HUES6 (cell line): ENCODE results near the gene GPSM3.

ENCODE experiments used
- H3K27ac ChIP-seq: 2 replicates; pipeline ENCODE4 v1.7.0; 2013; ENCODE audit warnings: low read depth, mild to moderate bottlenecking, low read length, inconsistent platforms
- H3K27me3 ChIP-seq: 2 replicates; pipeline ENCODE4 v1.6.1; 2013; ENCODE audit warnings: low read length; ENCODE audit not compliant: control insufficient read depth, insufficient read depth
- H3K36me3 ChIP-seq: 2 replicates; pipeline ENCODE4 v1.6.1; 2013; ENCODE audit warnings: low read length; ENCODE audit not compliant: control insufficient read depth, insufficient read depth
- H3K4me1 ChIP-seq: 2 replicates; pipeline ENCODE4 v1.6.1; 2013; ENCODE audit warnings: low read length; ENCODE audit not compliant: control insufficient read depth, insufficient read depth
- H3K4me3 ChIP-seq: 2 replicates; pipeline ENCODE4 v1.5.1; 2013; ENCODE audit warnings: low read depth, low read length
- H3K9ac ChIP-seq: one replicate; pipeline ENCODE4 v1.6.1; 2013; ENCODE audit warnings: mild to moderate bottlenecking, low read length
- H3K9me3 ChIP-seq: 2 replicates; pipeline ENCODE4 v1.6.1; 2013; ENCODE audit warnings: low read depth, low read length; ENCODE audit not compliant: control insufficient read depth, insufficient read depth

Gene GPSM3

GRCh38 chr6:32192608-32193039 is at the start of gene GPSM3:
TSS of gene GPSM3 (minus strand) at chr6:32192643. CDS start at chr6:32192513, 130 bp downstream.
- H3K9ac ChIP-seq, result peak within 1 kb of the TSS; percentile 9
- no peaks in the 10 kb centered on the region for H3K9me3 ChIP-seq
- no peak within 1 kb of the TSS for H3K27ac ChIP-seq
- H3K36me3 ChIP-seq, result peaks cover 6% of the 10 kb centered on the region
- H3K27me3 ChIP-seq, result no peaks in the 10 kb centered on the region
- H3K4me1 ChIP-seq, result peaks cover 56% of the 10 kb centered on the region
- peak within 1 kb of the TSS; percentile 52 for H3K4me3 ChIP-seq

- H3K9ac ChIP-seq, result no peak overlapping the region
- no peak overlapping the region for H3K27ac ChIP-seq
- H3K27me3 ChIP-seq, result peaks cover 6% of the 10 kb centered on the region; the same call in 1 of the 2 replicates
- no peaks in the 10 kb centered on the region for H3K9me3 ChIP-seq
- H3K4me1 ChIP-seq, result no peaks in the 10 kb centered on the region
- no peaks in the 10 kb centered on the region for H3K36me3 ChIP-seq
- H3K4me3 ChIP-seq, result no peak overlapping the region
Measured at GRCh38 chr6:32240686-32241085, 48.2 kb upstream of the GPSM3 start.

- no peak overlapping the region for H3K27ac ChIP-seq
- no peaks in the 10 kb centered on the region for H3K36me3 ChIP-seq
- no peak overlapping the region for H3K9ac ChIP-seq
- H3K9me3 ChIP-seq, result no peaks in the 10 kb centered on the region
- no peak overlapping the region for H3K4me3 ChIP-seq
- H3K4me1 ChIP-seq, result no peaks in the 10 kb centered on the region
- H3K27me3 ChIP-seq, result peaks cover 6% of the 10 kb centered on the region; the same call in 1 of the 2 replicates
Measured at GRCh38 chr6:32239462-32239861, 47.0 kb upstream of the GPSM3 start.

- Histone ChIP-seq H3K27ac (no peak overlapping the region), H3K4me1 (no peaks in the 10 kb centered on the region), H3K4me3 (no peak overlapping the region), H3K36me3 (no peaks in the 10 kb centered on the region), H3K9me3 (no peaks in the 10 kb centered on the region), H3K9ac (no peak overlapping the region), H3K27me3 (peaks cover 18% of the 10 kb centered on the region)
Measured at GRCh38 chr6:32234934-32235333, 42.5 kb upstream of the GPSM3 start.

- Histone ChIP-seq H3K27me3 (peaks cover 48% of the 10 kb centered on the region), H3K27ac (no peak overlapping the region), H3K36me3 (no peaks in the 10 kb centered on the region), H3K4me1 (peaks cover 16% of the 10 kb centered on the region; the same call in 1 of the 2 replicates), H3K9ac (no peak overlapping the region), H3K9me3 (no peaks in the 10 kb centered on the region), H3K4me3 (no peak overlapping the region)
Measured at GRCh38 chr6:32226434-32226833, 34.0 kb upstream of the GPSM3 start.

GRCh38 chr6:32224696-32225095 is 32.3 kb upstream of the GPSM3 start:
- Histone ChIP-seq H3K4me1 (peaks cover 16% of the 10 kb centered on the region; the same call in 1 of the 2 replicates), H3K27me3 (peaks cover 44% of the 10 kb centered on the region), H3K4me3 (no peak overlapping the region), H3K36me3 (no peaks in the 10 kb centered on the region), H3K27ac (no peak overlapping the region), H3K9ac (no peak overlapping the region), H3K9me3 (no peaks in the 10 kb centered on the region)

GRCh38 chr6:32223258-32224235 is 31.1 kb upstream of the GPSM3 start, which contains the start of gene NOTCH4:
TSS of gene NOTCH4 (minus strand) at chr6:32224067. CDS start at chr6:32223928, 139 bp downstream.
- H3K4me1 ChIP-seq, result peaks cover 16% of the 10 kb centered on the region; the same call in 1 of the 2 replicates
- no peak within 1 kb of the TSS for H3K4me3 ChIP-seq
- no peak within 1 kb of the TSS for H3K9ac ChIP-seq
- H3K36me3 ChIP-seq, result no peaks in the 10 kb centered on the region
- peaks cover 43% of the 10 kb centered on the region for H3K27me3 ChIP-seq
- H3K27ac ChIP-seq, result no peak within 1 kb of the TSS
- no peaks in the 10 kb centered on the region for H3K9me3 ChIP-seq

GRCh38 chr6:32222333-32223230 is 30.1 kb upstream of the GPSM3 start:
- no peaks in the 10 kb centered on the region for H3K9me3 ChIP-seq
- H3K27me3 ChIP-seq, result peaks cover 37% of the 10 kb centered on the region

GRCh38 chr6:32220021-32220420 is 27.6 kb upstream of the GPSM3 start:
- H3K4me3 ChIP-seq, result no peak overlapping the region
- no peaks in the 10 kb centered on the region for H3K36me3 ChIP-seq
- H3K9me3 ChIP-seq, result no peaks in the 10 kb centered on the region
- no peak overlapping the region for H3K27ac ChIP-seq
- H3K9ac ChIP-seq, result no peak overlapping the region
- H3K4me1 ChIP-seq, result peaks cover 16% of the 10 kb centered on the region; the same call in 1 of the 2 replicates
- H3K27me3 ChIP-seq, result peaks cover 24% of the 10 kb centered on the region; the same call in 1 of the 2 replicates

More at GRCh38 chr6:32222333-32223230, 30.1 kb upstream of the GPSM3 start:
- no peak overlapping the region for H3K27ac ChIP-seq
- no peaks in the 10 kb centered on the region for H3K36me3 ChIP-seq
- no peak overlapping the region for H3K4me3 ChIP-seq
- peaks cover 16% of the 10 kb centered on the region; the same call in 1 of the 2 replicates for H3K4me1 ChIP-seq
- no peak overlapping the region for H3K9ac ChIP-seq

- no peak overlapping the region for H3K4me3 ChIP-seq
- no peak overlapping the region for H3K9ac ChIP-seq
- peaks cover 5% of the 10 kb centered on the region; the same call in 1 of the 2 replicates for H3K4me1 ChIP-seq
- peaks cover 16% of the 10 kb centered on the region; the same call in 1 of the 2 replicates for H3K27me3 ChIP-seq
- H3K27ac ChIP-seq, result no peak overlapping the region
- no peaks in the 10 kb centered on the region for H3K36me3 ChIP-seq
- no peaks in the 10 kb centered on the region for H3K9me3 ChIP-seq
Measured at GRCh38 chr6:32218167-32218566, 25.7 kb upstream of the GPSM3 start.
